Placental pericyte (primary cell): ENCODE results near the gene SCP2. TPM values are rescaled to one million over a fixed set of nuclear protein-coding genes. Genes with fewer than 3 reads are reported as not detected.

Experiments
- small RNA-seq: library from RNA; depleted of rRNA; stranded (forward); fragments of <200 nt; gene quantifications from one replicate; pipeline ENCODE3, GENCODE V24; 2012; ENCODE audit warnings: low replicate concordance
- total RNA-seq: library from RNA; depleted of rRNA; stranded (reverse); fragments of >200 nt; gene quantifications from 2 replicates; pipeline ENCODE4 v1.2.3, GENCODE V29; 2012

The SCP2 gene
- total RNA-seq, result 118 and 149 TPM in 2 replicates

GRCh38 chr1:52927212-52928014, at the start of gene SCP2:
Gene SCP2, plus strand, starts transcription at chr1:52927276. Its CDS starts 121 bp downstream, at chr1:52927397.

GRCh38 chr1:53061859-53062707, 135.0 kb downstream of the SCP2 start, which contains the start of gene PODN:
Gene PODN, plus strand, starts transcription at chr1:53062213. Its CDS starts 7,643 bp downstream, at chr1:53069856.

Small RNAs within 50 kb of the gene (small RNA-seq; reads per million reads assigned to genes)
- not detected for gene AC099677.1
- gene AC099677.2, result not detected
- gene HIGD1AP11, result not detected
- gene MIR1273F, result not detected
- gene MIR1273G, result not detected
- gene MIR5095, result not detected

Other genes starting within 250 kb of the SCP2 start
- 12.0 and 17.2 TPM in 2 replicates for gene COA7, start 228.9 kb upstream of the SCP2 start, total RNA-seq
- 21.9 and 60.0 TPM in 2 replicates for gene ZYG11B, start 200.8 kb upstream of the SCP2 start, total RNA-seq
- gene ZYG11A, start 84.5 kb upstream of the SCP2 start, total RNA-seq, result 1.1 and 1.8 TPM in 2 replicates
- 19.2 and 51.2 TPM in 2 replicates for gene ECHDC2, start 5.5 kb upstream of the SCP2 start, total RNA-seq
- gene PODN, start 134.9 kb downstream of the SCP2 start, total RNA-seq, result 10.2 and 110 TPM in 2 replicates
- gene SLC1A7, start 215.4 kb downstream of the SCP2 start, total RNA-seq, result 0.14 and 3.7 TPM in 2 replicates